K562 treated with DMSO at 1 percent for 24 hours (cell line): ENCODE data around the gene IL11RA. TPM values are rescaled to one million over a fixed set of nuclear protein-coding genes. Genes with fewer than 3 reads are reported as not detected.

ENCODE experiments used
- total RNA-seq: library from RNA; unstranded; fragments of 300-600 nt; gene quantifications from 2 replicates; pipeline ENCODE4 v1.2.3, GENCODE V29; 2022; ENCODE audit warnings: low read depth; ENCODE audit not compliant: insufficient read depth

Gene IL11RA
- total RNA-seq = 4.7 and 6.3 TPM in 2 replicates

GRCh38 chr9:34651876-34652601 is at the start of gene IL11RA:
IL11RA (plus strand) TSS chr9:34652185; CDS start chr9:34655218, 3,033 bp downstream.

GRCh38 chr9:34611811-34612787 is 39.9 kb upstream of the IL11RA start, which contains the start of gene RPP25L:
RPP25L (minus strand) TSS chr9:34612097; CDS start chr9:34611296, 801 bp downstream.

GRCh38 chr9:34620061-34620994 is 31.7 kb upstream of the IL11RA start, which contains the start of gene DCTN3:
DCTN3 (minus strand) TSS chr9:34620495; CDS start chr9:34620464, 31 bp downstream.

GRCh38 chr9:34628656-34629490 is 23.1 kb upstream of the IL11RA start, which contains the start of gene ARID3C:
ARID3C (minus strand) TSS chr9:34629066; CDS start chr9:34628014, 1,052 bp downstream.

GRCh38 chr9:34637356-34638137 is 14.4 kb upstream of the IL11RA start, which contains the start of gene SIGMAR1:
SIGMAR1 (minus strand) TSS chr9:34637787; CDS start chr9:34637697, 90 bp downstream.

GRCh38 chr9:34646211-34647083 is 5.5 kb upstream of the IL11RA start, which contains the start of gene GALT:
GALT (plus strand) TSS chr9:34646675; CDS start chr9:34646705, 30 bp downstream.

GRCh38 chr9:34662526-34663302 is 10.7 kb downstream of the IL11RA start, which contains the start of gene CCL27:
CCL27 (minus strand) TSS chr9:34662657; CDS start chr9:34662633, 24 bp downstream.

GRCh38 chr9:34690983-34691935 is 39.3 kb downstream of the IL11RA start, which contains the start of gene CCL19:
CCL19 (minus strand) TSS chr9:34691276; CDS start chr9:34691139, 137 bp downstream.

GRCh38 chr9:34710023-34710422 is 58.0 kb downstream of the IL11RA start, which contains the start of gene CCL21:
CCL21 (minus strand) TSS chr9:34710136; CDS start chr9:34710066, 70 bp downstream.

Other genes with a start within 250 kb of the IL11RA start
- 20.9 and 21.6 TPM in 2 replicates for gene FAM219A, start 193.6 kb upstream of the IL11RA start, total RNA-seq
- not detected in 2 replicates for gene DNAI1, start 193.4 kb upstream of the IL11RA start, total RNA-seq
- gene ENHO, start 129.2 kb upstream of the IL11RA start, total RNA-seq = not detected in 2 replicates
- gene CNTFR, start 62.5 kb upstream of the IL11RA start, total RNA-seq = 0.21 TPM in 1 of 2 replicates, not detected in the other
- gene RPP25L, start 40.1 kb upstream of the IL11RA start, total RNA-seq = 52.6 and 55.0 TPM in 2 replicates
- 146 and 150 TPM in 2 replicates for gene DCTN3, start 31.7 kb upstream of the IL11RA start, total RNA-seq
- gene ARID3C, start 23.1 kb upstream of the IL11RA start, total RNA-seq = not detected in 2 replicates
- gene SIGMAR1, start 14.4 kb upstream of the IL11RA start, total RNA-seq = 44.3 and 46.8 TPM in 2 replicates
- gene GALT, start 5.5 kb upstream of the IL11RA start, total RNA-seq = 16.9 and 18.1 TPM in 2 replicates
- gene CCL27, start 10.5 kb downstream of the IL11RA start, total RNA-seq = not detected in 2 replicates
- gene CCL19, start 39.1 kb downstream of the IL11RA start, total RNA-seq = not detected in 2 replicates
- gene CCL21, start 58.0 kb downstream of the IL11RA start, total RNA-seq = not detected in 2 replicates